GM12878 (cell line): ENCODE data around the gene KRTAP5-11. TPM values are rescaled to one million over a fixed set of nuclear protein-coding genes. Genes with fewer than 3 reads are reported as not detected.

ENCODE experiments used
- ATAC-seq: fragments of 200-7000 bp; cut with Tn5 transposase; 3 replicates; pipeline ENCODE4 v1.9.1; 2020; ENCODE audit warnings: mild to moderate bottlenecking, moderate library complexity
- BruUV-seq: library from RNA; stranded (reverse); fragments of 400-500 nt; replicated peaks from 2 replicates; lab custom pipeline; 2021; lab: Mats Ljungman, UMichigan
- CTCF ChIA-PET: fragments of 300-600 bp; sonication (Branson Sonifier 250); formaldehyde crosslinking; extraction: SDS; loops from one replicate; lab custom pipeline; 2021; ENCODE audit warnings: inconsistent platforms; lab: Yijun Ruan, JAX
- POLR2A ChIA-PET: fragments of 350-600 bp; formaldehyde crosslinking; extraction: SDS; loops from one replicate; lab custom pipeline; 2021; ENCODE audit warnings: inconsistent platforms; lab: Charles Lee
- RAD21 ChIA-PET: fragments of 300-600 bp; sonication (Branson Sonifier 250); formaldehyde crosslinking; loops from one replicate; lab custom pipeline; 2023; ENCODE audit warnings: antibody characterized with exemption; ENCODE audit not compliant: unreplicated experiment; lab: Charles Lee
- SMC1A ChIA-PET: fragments of 300-600 bp; sonication (Branson Sonifier 250); formaldehyde crosslinking; loops from one replicate; lab custom pipeline; 2023; ENCODE audit not compliant: unreplicated experiment, uncharacterized antibody; lab: Charles Lee
- DNase-seq: peaks from one replicate; pipeline ENCODE4 v3.0.0-alpha.2; 2011; ENCODE audit warnings: low read depth, low spot score
- FAIRE-seq: peaks from 3 replicates; lab custom pipeline; 2011; peaks lifted over from hg19 to GRCh38; lab: Jason Lieb, UNC
- H2AFZ ChIP-seq: 2 replicates; pipeline ENCODE4 v1.6.0; 2011; ENCODE audit warnings: low read depth, low read length, control low read depth; ENCODE audit not compliant: control insufficient read depth
- H3K27ac ChIP-seq: 2 replicates; pipeline ENCODE4 v1.5.1; 2011; ENCODE audit warnings: control low read depth; ENCODE audit not compliant: control insufficient read depth, insufficient read depth
- H3K27me3 ChIP-seq, 2 experiments: replicated peaks in 1 of 2; 2 replicates each; pipeline versions ENCODE4 v1.6.0 to v1.6.1; 2011; ENCODE audit warnings: low read length in 1 of 2; ENCODE audit not compliant: control insufficient read depth in 2 of 2, insufficient read depth in 2 of 2
- H3K36me3 ChIP-seq, 2 experiments: 2 replicates each; pipeline ENCODE4 v1.5.1; 2011; ENCODE audit warnings: low read length in 1 of 2; ENCODE audit not compliant: control insufficient read depth in 2 of 2, insufficient read depth in 2 of 2
- H3K4me1 ChIP-seq: 2 replicates; pipeline ENCODE4 v1.6.1; 2011; ENCODE audit warnings: mild to moderate bottlenecking, low read length, moderate library complexity, mixed read lengths; ENCODE audit not compliant: control insufficient read depth, insufficient read depth
- H3K4me2 ChIP-seq: 2 replicates; pipeline ENCODE4 v1.6.0; 2011; ENCODE audit warnings: control low read depth; ENCODE audit not compliant: control insufficient read depth, insufficient read depth
- H3K4me3 ChIP-seq: fragments of 200-600 bp; sonication (generic); 2 replicates; pipeline ENCODE4 v1.5.1; 2016
- H3K79me2 ChIP-seq: 2 replicates; pipeline ENCODE4 v1.6.0; 2011; ENCODE audit warnings: low read length; ENCODE audit not compliant: control insufficient read depth, insufficient read depth
- H3K9ac ChIP-seq: 2 replicates; pipeline ENCODE4 v1.8.0; 2011; ENCODE audit warnings: low read length, control low read depth, mixed read lengths; ENCODE audit not compliant: control insufficient read depth, insufficient read depth
- H3K9me3 ChIP-seq: replicated peaks from 3 replicates; pipeline ENCODE4 v1.5.1; 2011; ENCODE audit warnings: mild to moderate bottlenecking, low read length; ENCODE audit not compliant: control insufficient read depth, insufficient read depth
- H4K20me1 ChIP-seq: 2 replicates; pipeline ENCODE4 v1.6.0; 2011; ENCODE audit not compliant: control insufficient read depth, insufficient read depth
- ATF7 ChIP-seq: fragments of 450-650 bp; IDR thresholded peaks from 2 replicates; pipeline ENCODE4 v1.6.1; 2016; ENCODE audit warnings: low read depth, mild to moderate bottlenecking
- BCL11A ChIP-seq: IDR thresholded peaks from 2 replicates; pipeline ENCODE4 v1.6.1; 2011; ENCODE audit warnings: low read depth, low read length
- CTCF ChIP-seq, 3 experiments: IDR thresholded peaks in 2 of 3; conservative IDR thresholded peaks in 1 of 3; 2 replicates each; pipeline ENCODE4 v1.5.1; 2011; ENCODE audit warnings: low read depth in 3 of 3, low read length in 3 of 3, mild to moderate bottlenecking in 3 of 3, control low read depth in 2 of 3, moderate library complexity in 2 of 3, inconsistent platforms in 1 of 3, mixed read lengths in 1 of 3; ENCODE audit not compliant: control insufficient read depth in 2 of 3, insufficient read depth in 1 of 3; ENCODE audit errors: extremely low read depth in 1 of 3
- IRF4 ChIP-seq: IDR thresholded peaks from 2 replicates; pipeline ENCODE4 v1.6.1; 2011; ENCODE audit warnings: low read depth, low read length
- MLLT1 ChIP-seq: fragments of 450-650 bp; IDR thresholded peaks from 2 replicates; pipeline ENCODE4 v1.6.1; 2016; ENCODE audit warnings: mild to moderate bottlenecking
- NFYA ChIP-seq: IDR thresholded peaks from 2 replicates; pipeline ENCODE4 v1.6.1; 2011; ENCODE audit warnings: low read depth, mild to moderate bottlenecking, low read length, improper control_type of control experiment, borderline replicate concordance
- NFYB ChIP-seq: IDR thresholded peaks from 2 replicates; pipeline ENCODE4 v1.6.1; 2011; ENCODE audit warnings: low read depth, mild to moderate bottlenecking, low read length, improper control_type of control experiment, moderate library complexity; ENCODE audit not compliant: insufficient read depth
- NR2C1 ChIP-seq: fragments of 450-650 bp; IDR thresholded peaks from 2 replicates; pipeline ENCODE4 v1.6.1; 2017; ENCODE audit warnings: antibody characterized with exemption, mild to moderate bottlenecking, moderate library complexity
- PAX5 ChIP-seq: IDR thresholded peaks from 2 replicates; pipeline ENCODE4 v1.6.1; 2011; ENCODE audit warnings: low read depth, low read length, borderline replicate concordance
- POLR2AphosphoS5 ChIP-seq: IDR thresholded peaks from 2 replicates; pipeline ENCODE4 v1.6.1; 2011; ENCODE audit warnings: mild to moderate bottlenecking, low read length, inconsistent platforms
- PRDM15 ChIP-seq: fragments of 450-650 bp; formaldehyde crosslinking; IDR thresholded peaks from 2 replicates; pipeline ENCODE4 v1.4.0; 2020; ENCODE audit warnings: mild to moderate bottlenecking, moderate library complexity
- RAD51 ChIP-seq: fragments of 450-650 bp; IDR thresholded peaks from 2 replicates; pipeline ENCODE4 v1.6.1; 2016; ENCODE audit warnings: moderate library complexity, mild to moderate bottlenecking, inconsistent platforms
- STAT1 ChIP-seq: fragments of 450-650 bp; conservative IDR thresholded peaks from 2 replicates; pipeline ENCODE4 v1.6.1; 2014; ENCODE audit warnings: antibody characterized with exemption, mild to moderate bottlenecking
- WGBS: methylation state at CpG from one replicate; pipeline ENCODE4 v1.1.6; 2016; ENCODE audit warnings: low lambda C conversion rate; ENCODE audit not compliant: insufficient replicate concordance, insufficient coverage; ENCODE audit errors: missing lambda C conversion rate; 5-methylcytosine and 5-hydroxymethylcytosine counted together
- in situ Hi-C: fragments of 300-500 bp; cut with MboI; formaldehyde crosslinking; loops from 9 replicates; pipeline ENCODE4 v1.14.3; 2018; ENCODE audit warnings: mixed read lengths
- intact Hi-C: fragments of 100-400 bp; cut with micrococcal nuclease; formaldehyde crosslinking; loops from one replicate; pipeline ENCODE4 v1.14.2; 2022; ENCODE audit not compliant: unreplicated experiment
- polyA plus RNA-seq, 11 experiments: library from polyadenylated mRNA; depleted of rRNA in 4 of 11; unstranded in 6 of 11; stranded (reverse) in 5 of 11; fragments of >200 nt; fragmentation: Nextera tagmentation in 4 of 11; fragmentation: Illumina TruSeq in 1 of 11; extraction: Ambion mirVana in 4 of 11; extraction: Trizol in 1 of 11; gene quantifications; 1 replicate in 1 of 11; 2 replicates in 10 of 11; pipeline versions ENCODE4 v1.2.1 to v1.2.3, GENCODE V29; 2011 to 2016; ENCODE audit warnings: inconsistent platforms in 2 of 11, missing spikeins in 2 of 11, low read depth in 1 of 11
- total RNA-seq, 4 experiments: library from RNA; depleted of rRNA in 3 of 4; stranded (reverse); fragments of >200 nt in 3 of 4; fragmentation: Illumina TruSeq in 1 of 4; extraction: Trizol in 1 of 4; gene quantifications; 2 replicates each; pipeline versions ENCODE4 v1.2.1 to v1.2.3, GENCODE V29; 2013 to 2021
- TF ChIP-seq, protein P1 (sequence below): fragments of 450-650 bp; formaldehyde crosslinking; IDR thresholded peaks from 2 replicates; pipeline ENCODE4 v1.4.0; 2022; ENCODE audit warnings: mild to moderate bottlenecking, moderate library complexity

KRTAP5-11 gene
- total and polyA plus RNA-seq, 10 of the 15 experiments (the other 5 are each of a cell fraction or from before 2014, with no cell fraction given), result not detected

GRCh38 chr11:71554996-71555395 lies 27.7 kb downstream of the KRTAP5-11 start:
- H3K27ac ChIP-seq, result no peak overlapping the region
- peaks cover 7% of the 10 kb centered on the region for H3K4me1 ChIP-seq
- ChIA-PET SMC1A (no interaction called here), CTCF (no interaction called here), POLR2A (no interaction called here), RAD21 (no interaction called here)
- H3K4me3 ChIP-seq, result no peak overlapping the region
- H3K79me2 ChIP-seq, result no peaks in the 10 kb centered on the region
- no peaks in the 10 kb centered on the region for H3K27me3 ChIP-seq
- BruUV-seq, result no TSS peak
- H2AFZ ChIP-seq, result no peak overlapping the region
- H3K9me3 ChIP-seq, result no peaks in the 10 kb centered on the region
- H4K20me1 ChIP-seq, result no peaks in the 10 kb centered on the region
- intact Hi-C loops (no loop called here), in situ Hi-C loops (no loop called here)
- FAIRE-seq (no peak), ATAC-seq (no peak), DNase-seq (no peak)
- H3K4me2 ChIP-seq, result no peak overlapping the region
- no peak overlapping the region for H3K9ac ChIP-seq
- WGBS, result 67% methylated on average over 6 of the region's 6 CpGs
- no peaks in the 10 kb centered on the region for H3K36me3 ChIP-seq
- no peak for TF ChIP-seq PAX5
- no peak for TF ChIP-seq STAT1
- TF ChIP-seq NFYB, result no peak
- no peak for TF ChIP-seq BCL11A
- no peak for TF ChIP-seq RAD51
- no peak for TF ChIP-seq IRF4
- TF ChIP-seq NFYA, result no peak
- TF ChIP-seq PRDM15, result no peak
- TF ChIP-seq MLLT1, result no peak
- TF ChIP-seq, protein P1, sequence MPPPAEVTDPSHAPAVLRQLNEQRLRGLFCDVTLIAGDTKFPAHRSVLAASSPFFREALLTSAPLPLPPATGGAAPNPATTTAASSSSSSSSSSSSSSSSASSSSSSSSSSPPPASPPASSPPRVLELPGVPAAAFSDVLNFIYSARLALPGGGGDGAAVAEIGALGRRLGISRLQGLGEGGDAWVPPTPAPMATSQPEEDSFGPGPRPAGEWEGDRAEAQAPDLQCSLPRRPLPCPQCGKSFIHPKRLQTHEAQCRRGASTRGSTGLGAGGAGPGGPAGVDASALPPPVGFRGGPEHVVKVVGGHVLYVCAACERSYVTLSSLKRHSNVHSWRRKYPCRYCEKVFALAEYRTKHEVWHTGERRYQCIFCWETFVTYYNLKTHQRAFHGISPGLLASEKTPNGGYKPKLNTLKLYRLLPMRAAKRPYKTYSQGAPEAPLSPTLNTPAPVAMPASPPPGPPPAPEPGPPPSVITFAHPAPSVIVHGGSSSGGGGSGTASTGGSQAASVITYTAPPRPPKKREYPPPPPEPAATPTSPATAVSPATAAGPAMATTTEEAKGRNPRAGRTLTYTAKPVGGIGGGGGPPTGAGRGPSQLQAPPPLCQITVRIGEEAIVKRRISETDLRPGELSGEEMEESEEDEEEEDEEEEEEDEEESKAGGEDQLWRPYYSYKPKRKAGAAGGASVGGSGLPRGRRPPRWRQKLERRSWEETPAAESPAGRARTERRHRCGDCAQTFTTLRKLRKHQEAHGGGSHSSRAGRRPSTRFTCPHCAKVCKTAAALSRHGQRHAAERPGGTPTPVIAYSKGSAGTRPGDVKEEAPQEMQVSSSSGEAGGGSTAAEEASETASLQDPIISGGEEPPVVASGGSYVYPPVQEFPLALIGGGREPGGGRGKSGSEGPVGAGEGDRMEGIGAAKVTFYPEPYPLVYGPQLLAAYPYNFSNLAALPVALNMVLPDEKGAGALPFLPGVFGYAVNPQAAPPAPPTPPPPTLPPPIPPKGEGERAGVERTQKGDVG (CRISPR knock-in tag), result no peak
- no peak for TF ChIP-seq ATF7
- no peak for TF ChIP-seq NR2C1
- no peak for TF ChIP-seq CTCF (IDR thresholded peaks at IDR 0.05 in 2 of 3, conservative IDR thresholded peaks at IDR 0.05 in 1 of 3; ENCODE audit: control insufficient read depth in 2 of 3, extremely low read depth in 1 of 3, insufficient read depth in 1 of 3, low read depth in 3 of 3, low read length in 3 of 3)
- TF ChIP-seq POLR2AphosphoS5, result no peak
